ENCODE data around the gene VPS8.

The VPS8 gene

DNA sequence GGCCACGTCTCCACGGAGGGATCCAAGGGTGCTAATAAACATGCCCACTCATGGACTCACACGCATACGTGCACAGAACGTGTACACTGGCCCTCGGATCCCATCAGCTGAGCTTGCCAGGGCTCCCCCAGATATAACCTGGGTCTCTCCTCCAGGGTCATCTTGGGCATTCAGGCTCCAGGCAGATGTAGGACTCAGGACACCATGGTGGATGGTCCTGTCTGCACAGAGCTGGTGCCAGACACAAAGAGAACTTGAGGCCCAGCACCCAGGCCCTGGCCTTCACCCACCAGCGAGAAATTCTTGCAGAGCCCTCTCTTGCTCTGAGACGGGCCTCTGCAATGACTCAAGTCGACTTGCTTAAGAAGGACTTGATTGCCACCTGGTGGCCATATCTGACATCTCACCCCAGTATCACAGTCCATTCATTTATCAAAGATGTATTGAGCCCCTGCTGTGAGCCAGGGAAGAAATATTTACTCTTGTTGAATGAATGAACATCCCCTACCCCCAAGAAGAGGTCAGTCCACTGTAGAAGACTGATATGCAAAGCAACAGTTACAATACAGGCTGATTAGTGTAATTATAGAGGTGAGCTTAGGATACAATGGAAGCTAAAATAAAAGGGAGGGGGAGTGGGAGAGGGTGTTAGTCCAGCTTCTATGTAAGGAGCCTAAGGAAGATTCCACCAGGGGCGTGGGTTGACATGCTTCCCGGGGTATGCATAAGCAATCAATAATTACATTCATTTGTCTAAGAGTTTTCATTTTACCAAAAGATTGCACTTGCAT is 34.2 kb upstream of the VPS8 start:
- DNase-seq (ENCODE audit: low spot score) = peak; percentile 90
- TF ChIP-seq, protein P1, sequence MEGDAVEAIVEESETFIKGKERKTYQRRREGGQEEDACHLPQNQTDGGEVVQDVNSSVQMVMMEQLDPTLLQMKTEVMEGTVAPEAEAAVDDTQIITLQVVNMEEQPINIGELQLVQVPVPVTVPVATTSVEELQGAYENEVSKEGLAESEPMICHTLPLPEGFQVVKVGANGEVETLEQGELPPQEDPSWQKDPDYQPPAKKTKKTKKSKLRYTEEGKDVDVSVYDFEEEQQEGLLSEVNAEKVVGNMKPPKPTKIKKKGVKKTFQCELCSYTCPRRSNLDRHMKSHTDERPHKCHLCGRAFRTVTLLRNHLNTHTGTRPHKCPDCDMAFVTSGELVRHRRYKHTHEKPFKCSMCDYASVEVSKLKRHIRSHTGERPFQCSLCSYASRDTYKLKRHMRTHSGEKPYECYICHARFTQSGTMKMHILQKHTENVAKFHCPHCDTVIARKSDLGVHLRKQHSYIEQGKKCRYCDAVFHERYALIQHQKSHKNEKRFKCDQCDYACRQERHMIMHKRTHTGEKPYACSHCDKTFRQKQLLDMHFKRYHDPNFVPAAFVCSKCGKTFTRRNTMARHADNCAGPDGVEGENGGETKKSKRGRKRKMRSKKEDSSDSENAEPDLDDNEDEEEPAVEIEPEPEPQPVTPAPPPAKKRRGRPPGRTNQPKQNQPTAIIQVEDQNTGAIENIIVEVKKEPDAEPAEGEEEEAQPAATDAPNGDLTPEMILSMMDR (IDR thresholded peaks at IDR 0.05; ENCODE audit: extremely low read depth, missing control alignments) = peak; percentile 61

DNA sequence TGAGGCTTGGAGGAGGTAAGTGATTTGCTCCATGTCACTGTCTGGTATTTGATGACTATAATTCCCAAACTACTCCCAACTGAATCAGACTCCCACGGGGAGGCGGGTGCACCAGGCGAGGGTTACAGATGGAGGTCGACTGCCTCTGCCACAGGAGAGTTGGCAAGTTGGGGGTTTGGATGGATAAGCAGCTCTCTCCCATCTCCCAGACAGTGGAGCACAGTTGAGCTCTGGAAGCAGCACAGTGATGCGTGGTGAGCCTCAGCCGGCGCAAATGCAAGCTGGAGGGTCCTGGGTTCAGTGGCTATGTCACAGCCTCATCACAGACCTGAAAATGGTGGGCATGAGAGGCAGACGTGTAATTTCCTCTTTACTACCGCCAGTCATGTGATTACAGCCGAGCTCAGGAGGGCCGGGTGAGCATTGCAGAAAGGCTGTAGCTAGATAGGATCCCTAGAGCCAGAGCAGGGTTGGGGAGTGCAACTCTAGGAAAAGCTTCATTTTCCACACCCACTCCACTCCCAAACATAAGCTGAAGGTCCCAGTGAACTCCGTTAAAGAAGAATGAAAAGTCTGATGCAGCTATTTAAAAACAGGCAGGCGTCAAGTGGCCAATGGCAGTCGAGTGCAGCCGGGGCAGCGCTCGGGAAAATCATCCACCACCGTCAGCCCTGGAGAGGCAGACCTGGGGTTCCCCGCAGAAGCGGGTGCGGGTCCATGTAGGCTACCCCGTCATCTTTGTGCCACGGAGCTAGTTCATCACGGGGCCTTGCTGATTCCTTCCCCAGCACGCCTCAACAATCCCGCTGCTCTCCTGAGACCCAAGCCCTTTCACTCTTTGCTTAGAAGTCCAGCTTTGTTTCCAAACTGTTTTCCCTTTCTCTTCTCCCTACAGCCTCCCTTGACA is 33.3 kb upstream of the VPS8 start:
- TF ChIP-seq, protein P1 (IDR thresholded peaks at IDR 0.05; ENCODE audit: extremely low read depth, missing control alignments) = no peak
- no peak for DNase-seq (ENCODE audit: low spot score)

DNA sequence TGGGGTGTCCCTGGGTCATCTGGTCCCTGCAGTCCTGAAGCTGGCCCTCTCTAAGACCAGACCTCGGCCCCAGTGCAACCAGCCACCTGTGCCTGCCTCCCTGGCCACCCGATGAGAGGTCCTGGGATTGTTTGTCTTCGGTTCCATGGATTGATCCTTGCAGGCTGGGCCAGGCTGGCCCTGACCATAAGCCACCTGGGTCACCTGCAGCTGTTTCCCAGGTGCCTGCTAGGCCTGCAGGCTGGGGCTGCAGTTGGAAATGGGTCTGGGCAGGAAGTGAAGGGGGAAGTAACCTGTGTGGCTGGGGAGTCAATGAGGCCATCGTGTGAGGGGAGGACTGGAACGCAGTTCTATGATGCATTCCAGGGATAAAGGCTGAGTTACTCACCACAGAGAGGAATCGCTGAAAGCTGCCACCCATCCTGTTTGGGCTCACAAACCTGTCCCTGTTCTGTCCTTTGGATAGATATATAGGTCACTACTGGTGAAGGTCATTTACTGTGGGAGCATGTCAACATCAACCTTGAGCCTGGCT is 30.9 kb upstream of the VPS8 start:
- TF ChIP-seq, protein P1 (IDR thresholded peaks at IDR 0.05; ENCODE audit: extremely low read depth, missing control alignments) = no peak
- no peak for DNase-seq (ENCODE audit: low spot score)

DNA sequence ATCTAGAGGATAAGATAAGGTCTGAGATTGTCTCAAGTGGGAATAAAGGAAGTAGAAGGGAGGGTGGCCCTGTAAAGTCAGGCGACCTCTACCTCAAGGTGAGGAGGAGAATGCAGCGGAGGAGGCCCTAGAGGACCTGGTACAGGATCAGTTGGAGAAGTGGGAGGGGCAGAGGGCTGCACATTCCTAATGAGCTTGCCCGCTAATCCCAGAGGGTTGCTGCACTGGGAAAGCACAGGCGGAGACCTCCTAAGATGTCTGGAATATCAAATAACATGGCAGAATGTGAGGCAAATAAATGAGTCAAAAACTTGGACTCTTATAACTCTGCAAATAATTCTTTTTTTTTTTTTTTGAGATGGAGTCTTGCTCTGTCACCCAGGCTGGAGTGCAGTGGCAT is 30.2 kb upstream of the VPS8 start:
- DNase-seq (ENCODE audit: low spot score) = no peak
- TF ChIP-seq, protein P1 (IDR thresholded peaks at IDR 0.05; ENCODE audit: extremely low read depth, missing control alignments) = no peak

DNA sequence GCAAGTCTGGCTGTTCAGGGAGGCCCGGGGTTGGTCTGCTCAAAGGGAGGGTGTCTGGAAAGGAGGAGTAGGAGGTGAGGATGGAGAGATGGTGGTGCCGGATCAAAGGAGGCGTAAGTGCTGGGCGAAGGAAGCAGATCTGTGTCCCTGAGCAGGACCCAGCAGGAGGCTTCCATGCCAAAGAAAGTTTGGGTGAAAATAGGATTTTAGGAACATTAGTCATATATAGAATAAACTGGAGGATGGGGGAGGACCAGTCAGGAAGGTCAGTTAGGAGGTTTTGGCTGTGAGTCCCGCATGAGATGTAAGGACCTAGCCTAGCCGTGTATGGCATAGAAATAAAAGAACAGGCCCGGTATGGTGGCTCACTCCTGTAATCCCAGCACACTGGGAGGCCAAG is 28.6 kb upstream of the VPS8 start:
- no peak for DNase-seq (ENCODE audit: low spot score)
- TF ChIP-seq, protein P1 (IDR thresholded peaks at IDR 0.05; ENCODE audit: extremely low read depth, missing control alignments) = no peak

DNA sequence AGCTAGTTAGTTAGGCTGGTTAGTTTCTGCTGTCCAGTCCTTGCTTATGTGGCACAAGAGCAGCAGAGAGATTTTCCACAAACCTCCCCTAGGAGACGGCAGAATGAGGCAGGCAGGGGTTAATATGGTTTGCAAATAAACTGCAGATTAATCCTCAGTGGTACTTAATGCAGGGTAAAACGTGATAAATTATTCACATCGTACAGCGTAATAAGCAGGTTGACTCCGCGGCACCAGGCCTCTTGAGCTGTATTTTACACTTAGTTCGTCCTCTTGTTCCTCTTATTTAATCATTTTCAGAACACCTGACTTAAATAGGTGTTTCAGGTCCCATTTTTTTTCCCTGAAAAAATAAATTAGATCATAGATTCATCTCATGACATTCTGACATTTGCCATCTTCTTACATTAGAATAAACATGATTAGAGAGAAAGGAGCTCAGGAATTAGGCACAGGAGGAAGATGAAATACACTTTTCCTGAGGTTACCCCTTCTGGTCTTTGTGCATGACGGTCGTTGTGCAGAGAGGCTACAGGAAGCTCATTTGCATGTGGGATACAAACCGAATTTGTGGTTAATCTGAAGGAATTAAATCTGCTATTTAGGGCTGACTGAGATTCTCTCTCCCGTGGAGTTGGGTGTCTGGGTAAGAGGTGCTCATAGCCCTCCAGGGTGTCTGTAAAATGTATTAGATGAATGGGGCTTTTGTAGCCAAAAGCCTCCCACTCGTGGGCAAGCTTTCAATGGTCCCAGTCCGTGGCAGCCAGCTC is 27.1 kb upstream of the VPS8 start:
- TF ChIP-seq, protein P1 (IDR thresholded peaks at IDR 0.05; ENCODE audit: extremely low read depth, missing control alignments) = no peak
- DNase-seq (ENCODE audit: low spot score) = no peak
